Measurements from ENCODE around the gene NFIL3. TPM values are rescaled to one million over a fixed set of nuclear protein-coding genes. Genes with fewer than 3 reads are reported as not detected.
"Not testable (repeated sequence)": the region's sequence is repeated elsewhere in the genome, so short reads cannot be mapped to it uniquely, and the experiment has no call there.

NFIL3 gene
- total and polyA plus RNA-seq, 2 experiments from 2014 or later: 4.1 to 7.5 TPM

- Histone ChIP-seq H3K36me3 (ENCODE audit: insufficient read depth) (no peaks in the 10 kb centered on the region), H3F3A (replicated peaks; ENCODE audit: low read depth) (no peaks in the 10 kb centered on the region), H3K9me2 (ENCODE audit: insufficient read depth) (no peaks in the 10 kb centered on the region), H3K27me3 (ENCODE audit: insufficient read depth) (no peaks in the 10 kb centered on the region), H3K27ac (ENCODE audit: low read depth) (no peak overlapping the region), H3K4me3 (no peak overlapping the region), H2AFZ (no peak overlapping the region), H3K4me2 (no peak overlapping the region), H3K4me1 (ENCODE audit: insufficient read depth) (no peaks in the 10 kb centered on the region), H3K79me2 (replicated peaks; ENCODE audit: insufficient read depth) (no peaks in the 10 kb centered on the region), H4K20me1 (replicated peaks; ENCODE audit: insufficient read depth) (no peaks in the 10 kb centered on the region)
- no peak overlapping the region for H3K27ac Mint-ChIP-seq
- ATAC-seq (no peak), DNase-seq (ENCODE audit: low spot score) (no peak)
- no peak overlapping the region for H3K4me3 Mint-ChIP-seq
- H3K36me3 Mint-ChIP-seq (ENCODE audit: low read depth): no peaks in the 10 kb centered on the region
- no peaks in the 10 kb centered on the region for H3K27me3 Mint-ChIP-seq (ENCODE audit: insufficient read depth, low read depth, poor library complexity)
- TF ChIP-seq JUNB (IDR thresholded peaks at IDR 0.05; ENCODE audit: unreplicated experiment) (no peak), POLR2AphosphoS5 (IDR thresholded peaks at IDR 0.05; ENCODE audit: low read depth) (no peak), CTCF (conservative IDR thresholded peaks at IDR 0.05; ENCODE audit: low read depth in 2 of 2) (no peak), EZH2 (IDR thresholded peaks at IDR 0.05; ENCODE audit: low read depth, unreplicated experiment) (no peak), ZNF331 (CRISPR knock-in tag; IDR thresholded peaks at IDR 0.05; ENCODE audit: low read depth) (no peak), ZNF462 (CRISPR knock-in tag; IDR thresholded peaks at IDR 0.05) (no peak), EZH2phosphoT487 (IDR thresholded peaks at IDR 0.05; ENCODE audit: unreplicated experiment) (no peak), NANOG (IDR thresholded peaks at IDR 0.05; ENCODE audit: borderline replicate concordance) (no peak), STAT1 (IDR thresholded peaks at IDR 0.05; ENCODE audit: unreplicated experiment) (no peak), ZNF114 (CRISPR knock-in tag; IDR thresholded peaks at IDR 0.05) (no peak)
- TF ChIP-seq, protein P1, sequence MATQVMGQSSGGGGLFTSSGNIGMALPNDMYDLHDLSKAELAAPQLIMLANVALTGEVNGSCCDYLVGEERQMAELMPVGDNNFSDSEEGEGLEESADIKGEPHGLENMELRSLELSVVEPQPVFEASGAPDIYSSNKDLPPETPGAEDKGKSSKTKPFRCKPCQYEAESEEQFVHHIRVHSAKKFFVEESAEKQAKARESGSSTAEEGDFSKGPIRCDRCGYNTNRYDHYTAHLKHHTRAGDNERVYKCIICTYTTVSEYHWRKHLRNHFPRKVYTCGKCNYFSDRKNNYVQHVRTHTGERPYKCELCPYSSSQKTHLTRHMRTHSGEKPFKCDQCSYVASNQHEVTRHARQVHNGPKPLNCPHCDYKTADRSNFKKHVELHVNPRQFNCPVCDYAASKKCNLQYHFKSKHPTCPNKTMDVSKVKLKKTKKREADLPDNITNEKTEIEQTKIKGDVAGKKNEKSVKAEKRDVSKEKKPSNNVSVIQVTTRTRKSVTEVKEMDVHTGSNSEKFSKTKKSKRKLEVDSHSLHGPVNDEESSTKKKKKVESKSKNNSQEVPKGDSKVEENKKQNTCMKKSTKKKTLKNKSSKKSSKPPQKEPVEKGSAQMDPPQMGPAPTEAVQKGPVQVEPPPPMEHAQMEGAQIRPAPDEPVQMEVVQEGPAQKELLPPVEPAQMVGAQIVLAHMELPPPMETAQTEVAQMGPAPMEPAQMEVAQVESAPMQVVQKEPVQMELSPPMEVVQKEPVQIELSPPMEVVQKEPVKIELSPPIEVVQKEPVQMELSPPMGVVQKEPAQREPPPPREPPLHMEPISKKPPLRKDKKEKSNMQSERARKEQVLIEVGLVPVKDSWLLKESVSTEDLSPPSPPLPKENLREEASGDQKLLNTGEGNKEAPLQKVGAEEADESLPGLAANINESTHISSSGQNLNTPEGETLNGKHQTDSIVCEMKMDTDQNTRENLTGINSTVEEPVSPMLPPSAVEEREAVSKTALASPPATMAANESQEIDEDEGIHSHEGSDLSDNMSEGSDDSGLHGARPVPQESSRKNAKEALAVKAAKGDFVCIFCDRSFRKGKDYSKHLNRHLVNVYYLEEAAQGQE (IDR thresholded peaks at IDR 0.05; ENCODE audit: unreplicated experiment): no peak
- no peaks in the 10 kb centered on the region for H3K4me1 Mint-ChIP-seq
- H3K9me3 Mint-ChIP-seq: peaks cover 1% of the 10 kb centered on the region; the same call in 1 of the 3 replicates
Observed at GRCh38 chr9:91391412-91391811, 32.2 kb downstream of the NFIL3 start.

- not testable (repeated sequence) for H3K4me2 ChIP-seq; H3K79me2 ChIP-seq (replicated peaks; ENCODE audit: insufficient read depth); H3K27me3 ChIP-seq (ENCODE audit: insufficient read depth); H3K4me1 ChIP-seq (ENCODE audit: insufficient read depth); H3K27me3 Mint-ChIP-seq (ENCODE audit: insufficient read depth, low read depth, poor library complexity); H3F3A ChIP-seq (replicated peaks; ENCODE audit: low read depth); ATAC-seq; H4K20me1 ChIP-seq (replicated peaks; ENCODE audit: insufficient read depth); H3K36me3 Mint-ChIP-seq (ENCODE audit: low read depth); H3K4me3 Mint-ChIP-seq; H2AFZ ChIP-seq; H3K4me1 Mint-ChIP-seq; H3K36me3 ChIP-seq (ENCODE audit: insufficient read depth); H3K27ac ChIP-seq (ENCODE audit: low read depth); H3K4me3 ChIP-seq; H3K9me2 ChIP-seq (ENCODE audit: insufficient read depth); H3K27ac Mint-ChIP-seq; DNase-seq (ENCODE audit: low spot score)
- peaks cover 12% of the 10 kb centered on the region; the same call in 1 of the 3 replicates for H3K9me3 Mint-ChIP-seq
Observed at GRCh38 chr9:91389686-91390085, 33.9 kb downstream of the NFIL3 start.

Data from GM23338 (cell line).